Gastrocnemius medialis (tissue), 4 donors: ENCODE measurements around the gene ITPR2. TPM values are rescaled to one million over a fixed set of nuclear protein-coding genes. Genes with fewer than 3 reads are reported as not detected.

Experiments
- ATAC-seq, 2 donors: fragments of 150-250 bp; one replicate each; pipeline ENCODE4 v1.9.1; 2016
- DNase-seq, 2 donors: peaks; one replicate each; pipeline ENCODE4 v3.0.0-alpha.2; 2019
- H3K27ac ChIP-seq, 4 donors: fragments of 200-600 bp; sonication (generic); 1 replicate in 1 of 4; 2 replicates in 3 of 4; pipeline ENCODE4 v1.5.1; 2016 to 2018; ENCODE audit warnings: mild to moderate bottlenecking in 2 of 4, moderate library complexity in 1 of 4
- H3K27me3 ChIP-seq, 3 donors: fragments of 200-600 bp; sonication (generic) in 2 of 3; 1 replicate in 1 of 3; 2 replicates in 2 of 3; pipeline versions ENCODE4 v1.5.1 to v1.6.0; 2016 to 2019; ENCODE audit warnings: mild to moderate bottlenecking in 1 of 3, moderate library complexity in 1 of 3
- H3K36me3 ChIP-seq, 2 donors: fragments of 200-600 bp; sonication (generic) in 1 of 2; one replicate each; pipeline ENCODE4 v1.5.1; 2017 to 2018
- H3K4me1 ChIP-seq, 2 donors: fragments of 200-600 bp; sonication (generic) in 1 of 2; one replicate each; pipeline ENCODE4 v1.5.1; 2016 to 2017; ENCODE audit warnings: mild to moderate bottlenecking in 2 of 2
- H3K4me3 ChIP-seq, 4 donors: fragments of 200-600 bp; sonication (generic) in 3 of 4; 1 replicate in 1 of 4; 2 replicates in 3 of 4; pipeline ENCODE4 v1.5.1; 2016 to 2019; ENCODE audit warnings: mild to moderate bottlenecking in 2 of 4
- H3K9me3 ChIP-seq, 3 donors: fragments of 200-600 bp; sonication (generic) in 2 of 3; 1 replicate in 1 of 3; 2 replicates in 2 of 3; pipeline ENCODE4 v1.5.1; 2016 to 2019
- POLR2A ChIP-seq, 2 donors: fragments of 450-650 bp; IDR thresholded peaks; one replicate each; pipeline ENCODE4 v1.6.1; 2017; ENCODE audit warnings: antibody characterized with exemption in 2 of 2, mild to moderate bottlenecking in 2 of 2, moderate library complexity in 2 of 2
- in situ Hi-C, 4 donors: fragments of 200-750 bp; cut with MboI; loops; one replicate each; pipeline versions ENCODE4 v1.15.0 to v1.8.0; 2017; ENCODE audit warnings: low sequenced_read_pairs in 4 of 4
- intact Hi-C: fragments of 100-400 bp; cut with DNase I; formaldehyde crosslinking; loops from one replicate; pipeline ENCODE4 v1.15.1; 2023; ENCODE audit warnings: low total_unique reads
- total RNA-seq, 4 donors: library from RNA; depleted of rRNA; stranded (reverse); fragments of >200 nt; gene quantifications; one replicate each; pipeline versions ENCODE4 v1.1.0 to v1.2.3, GENCODE V29; 2016
- TF ChIP-seq, protein P1 (sequence below), 5 experiments: fragments of 450-650 bp in 3 of 5; fragments of 200-600 bp in 2 of 5; sonication (generic) in 2 of 5; IDR thresholded peaks in 4 of 5; conservative IDR thresholded peaks in 1 of 5; 1 replicate in 4 of 5; 2 replicates in 1 of 5; pipeline ENCODE4 v1.5.1; 2016 to 2019; ENCODE audit warnings: antibody characterized with exemption in 5 of 5, mild to moderate bottlenecking in 3 of 5, moderate library complexity in 3 of 5

The ITPR2 gene
- total RNA-seq, 4 donors from 2014 or later = 3.8 to 23.8 (median 4.1) TPM

GRCh38 chr12:26554332-26554731 is 278.7 kb downstream of the ITPR2 start:
- DNase-seq (no peak), ATAC-seq (no peak)
- in situ Hi-C loops = no loop called here
- Histone ChIP-seq H3K27ac (no peak overlapping the region), H3K4me1 (no peaks in the 10 kb centered on the region), H3K36me3 (no peaks in the 10 kb centered on the region), H3K4me3 (no peak overlapping the region), H3K27me3 (no peaks in the 10 kb centered on the region), H3K9me3 (no peaks in the 10 kb centered on the region)
- intact Hi-C loops = no loop called here
- no peak for TF ChIP-seq POLR2A (IDR thresholded peaks at IDR 0.05)

DNA sequence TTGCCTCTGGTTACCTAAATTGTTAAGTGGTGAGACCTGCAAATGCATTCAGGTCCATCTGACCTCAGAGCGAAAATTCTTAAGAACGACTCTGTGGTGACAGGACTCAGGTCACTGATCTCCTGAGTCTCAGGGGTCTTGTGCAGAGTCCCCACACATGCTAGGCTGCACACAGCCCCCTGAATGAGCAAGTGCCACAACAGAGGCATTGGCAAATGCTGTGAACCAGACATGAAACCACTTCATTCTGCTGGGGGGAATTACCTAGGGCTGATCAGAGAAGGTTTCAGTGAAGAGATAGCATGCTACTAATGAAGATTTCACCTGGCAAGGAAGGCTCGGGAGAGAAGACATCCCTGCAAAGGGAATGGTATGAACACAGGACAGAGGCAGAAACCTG is 281.6 kb downstream of the ITPR2 start:
- H3K9me3 ChIP-seq = no peaks in the 10 kb centered on the region
- intact Hi-C loops = no loop called here
- in situ Hi-C loops = no loop called here
- no peak for ATAC-seq
- no peak for DNase-seq
- H3K27ac ChIP-seq = no peak overlapping the region
- H3K36me3 ChIP-seq = no peaks in the 10 kb centered on the region
- H3K27me3 ChIP-seq = no peaks in the 10 kb centered on the region
- peaks cover 0 to 3% of the 10 kb centered on the region in 2 donors for H3K4me1 ChIP-seq
- no peak overlapping the region for H3K4me3 ChIP-seq
- TF ChIP-seq, protein P1, sequence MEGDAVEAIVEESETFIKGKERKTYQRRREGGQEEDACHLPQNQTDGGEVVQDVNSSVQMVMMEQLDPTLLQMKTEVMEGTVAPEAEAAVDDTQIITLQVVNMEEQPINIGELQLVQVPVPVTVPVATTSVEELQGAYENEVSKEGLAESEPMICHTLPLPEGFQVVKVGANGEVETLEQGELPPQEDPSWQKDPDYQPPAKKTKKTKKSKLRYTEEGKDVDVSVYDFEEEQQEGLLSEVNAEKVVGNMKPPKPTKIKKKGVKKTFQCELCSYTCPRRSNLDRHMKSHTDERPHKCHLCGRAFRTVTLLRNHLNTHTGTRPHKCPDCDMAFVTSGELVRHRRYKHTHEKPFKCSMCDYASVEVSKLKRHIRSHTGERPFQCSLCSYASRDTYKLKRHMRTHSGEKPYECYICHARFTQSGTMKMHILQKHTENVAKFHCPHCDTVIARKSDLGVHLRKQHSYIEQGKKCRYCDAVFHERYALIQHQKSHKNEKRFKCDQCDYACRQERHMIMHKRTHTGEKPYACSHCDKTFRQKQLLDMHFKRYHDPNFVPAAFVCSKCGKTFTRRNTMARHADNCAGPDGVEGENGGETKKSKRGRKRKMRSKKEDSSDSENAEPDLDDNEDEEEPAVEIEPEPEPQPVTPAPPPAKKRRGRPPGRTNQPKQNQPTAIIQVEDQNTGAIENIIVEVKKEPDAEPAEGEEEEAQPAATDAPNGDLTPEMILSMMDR (IDR thresholded peaks at IDR 0.05 in 4 of 5, conservative IDR thresholded peaks at IDR 0.05 in 1 of 5) = no peak
- TF ChIP-seq POLR2A (IDR thresholded peaks at IDR 0.05) = no peak

DNA sequence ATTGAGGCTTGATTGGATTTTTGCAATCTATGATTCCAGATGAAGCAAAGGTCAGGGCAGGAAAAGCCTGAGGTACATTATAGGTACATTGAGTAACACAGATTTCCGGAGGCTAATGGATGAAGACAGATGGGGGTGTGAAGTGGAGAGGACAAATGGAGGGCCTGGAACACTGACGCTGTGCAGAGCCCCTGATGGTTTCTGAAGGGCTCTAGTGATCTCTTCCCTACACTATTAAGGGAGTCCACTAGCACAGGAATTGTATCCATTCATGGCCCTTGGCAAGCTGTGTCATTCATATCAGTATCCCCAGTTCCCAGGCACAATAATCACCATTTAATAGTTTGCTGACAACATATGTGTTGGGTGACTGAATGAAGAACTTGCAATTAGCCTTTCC is 284.8 kb downstream of the ITPR2 start:
- H3K27ac ChIP-seq = no peak overlapping the region
- ATAC-seq = no peak

GRCh38 chr12:26546535-26547314 is 286.3 kb downstream of the ITPR2 start:
- no peak for TF ChIP-seq POLR2A (IDR thresholded peaks at IDR 0.05)
- TF ChIP-seq, protein P1 (IDR thresholded peaks at IDR 0.05 in 4 of 5, conservative IDR thresholded peaks at IDR 0.05 in 1 of 5) = no peak
- no peak overlapping the region for H3K27ac ChIP-seq
- in situ Hi-C loops = no loop called here

More for the DNA sequence above, 284.8 kb downstream of the ITPR2 start:
- Histone ChIP-seq H3K9me3 (no peaks in the 10 kb centered on the region), H3K36me3 (no peaks in the 10 kb centered on the region), H3K4me3 (no peak overlapping the region), H3K27me3 (no peaks in the 10 kb centered on the region), H3K4me1 (peaks cover 0 to 3% of the 10 kb centered on the region in 2 donors)
- TF ChIP-seq, protein P1 (IDR thresholded peaks at IDR 0.05 in 4 of 5, conservative IDR thresholded peaks at IDR 0.05 in 1 of 5) = no peak
- no peak for TF ChIP-seq POLR2A (IDR thresholded peaks at IDR 0.05)
- in situ Hi-C loops = no loop called here
- intact Hi-C loops = no loop called here
- no peak for DNase-seq

GRCh38 chr12:26539131-26539530 is 293.9 kb downstream of the ITPR2 start:
- Histone ChIP-seq H3K4me1 (no peaks in the 10 kb centered on the region), H3K4me3 (no peak overlapping the region), H3K9me3 (no peaks in the 10 kb centered on the region), H3K27me3 (no peaks in the 10 kb centered on the region), H3K36me3 (no peaks in the 10 kb centered on the region), H3K27ac (no peak overlapping the region)
- TF ChIP-seq, protein P1 (IDR thresholded peaks at IDR 0.05 in 4 of 5, conservative IDR thresholded peaks at IDR 0.05 in 1 of 5) = no peak
- no peak for TF ChIP-seq POLR2A (IDR thresholded peaks at IDR 0.05)
- ATAC-seq (no peak), DNase-seq (no peak)
- in situ Hi-C loops = no loop called here
- intact Hi-C loops = no loop called here

More at GRCh38 chr12:26546535-26547314, 286.3 kb downstream of the ITPR2 start:
- Histone ChIP-seq H3K9me3 (no peaks in the 10 kb centered on the region), H3K4me1 (peaks cover 0 to 3% of the 10 kb centered on the region in 2 donors), H3K36me3 (no peaks in the 10 kb centered on the region), H3K27me3 (no peaks in the 10 kb centered on the region), H3K4me3 (no peak overlapping the region)
- DNase-seq (no peak), ATAC-seq (no peak)
- intact Hi-C loops = no loop called here
